Hepatocyte (in vitro differentiated cells): ENCODE results near the gene KRTAP5-7.
"Not testable (repeated sequence)": the region's sequence is repeated elsewhere in the genome, so short reads cannot be mapped to it uniquely, and the experiment has no call there.

ENCODE experiments used
- CTCF ChIP-seq: fragments of 200-600 bp; sonication (generic); IDR thresholded peaks from 2 replicates; pipeline ENCODE4 v1.5.1; 2016; ENCODE audit warnings: antibody characterized with exemption, mild to moderate bottlenecking; ENCODE audit not compliant: poor library complexity
- EZH2 ChIP-seq: fragments of 200-600 bp; sonication (generic); IDR thresholded peaks from 2 replicates; pipeline ENCODE4 v1.6.1; 2016; ENCODE audit warnings: antibody characterized with exemption, mild to moderate bottlenecking, borderline replicate concordance

GRCh38 chr11:71534711-71535608 lies 7.9 kb downstream of the KRTAP5-7 start:
- TF ChIP-seq CTCF, EZH2: not testable (repeated sequence)
